CMK (cell line): ENCODE results near the gene SPDYC.
"Not testable (repeated sequence)": the region's sequence is repeated elsewhere in the genome, so short reads cannot be mapped to it uniquely, and the experiment has no call there.

Source experiments
- DNase-seq: peaks from one replicate; pipeline ENCODE4 v3.0.0-alpha.2; 2010; ENCODE audit warnings: low read depth

SPDYC gene

GRCh38 chr11:65169164-65169641, 830 bp upstream of the SPDYC start:
- DNase-seq = peak; percentile 69

GRCh38 chr11:65172600-65172999, 2.6 kb downstream of the SPDYC start:
- DNase-seq = no peak

- DNase-seq = not testable (repeated sequence)
Measured at GRCh38 chr11:65174571-65175010, 4.6 kb downstream of the SPDYC start.

GRCh38 chr11:65180877-65181568, 11.0 kb downstream of the SPDYC start:
- DNase-seq = peak; percentile 41

GRCh38 chr11:65181569-65182257, 11.7 kb downstream of the SPDYC start, which contains the start of gene CAPN1:
Gene CAPN1, plus strand, starts transcription at chr11:65181928. Its CDS starts 774 bp downstream, at chr11:65182702.
- peak; percentile 86 for DNase-seq

GRCh38 chr11:65182258-65183170, 12.5 kb downstream of the SPDYC start:
- no peak for DNase-seq

- DNase-seq = no peak
Measured at GRCh38 chr11:65183201-65183891, 13.3 kb downstream of the SPDYC start.

- no peak for DNase-seq
Measured at GRCh38 chr11:65184146-65184545, 14.1 kb downstream of the SPDYC start.

GRCh38 chr11:65185171-65185570, 15.1 kb downstream of the SPDYC start:
- no peak for DNase-seq

GRCh38 chr11:65185869-65186341, 15.9 kb downstream of the SPDYC start:
- DNase-seq = no peak

- no peak for DNase-seq
Measured at GRCh38 chr11:65186701-65187100, 16.7 kb downstream of the SPDYC start.

- DNase-seq = no peak
Measured at GRCh38 chr11:65187146-65187675, 17.2 kb downstream of the SPDYC start.

GRCh38 chr11:65187971-65188461, 18.0 kb downstream of the SPDYC start:
- DNase-seq = no peak

- DNase-seq = no peak
Measured at GRCh38 chr11:65188486-65188885, 18.5 kb downstream of the SPDYC start.

- no peak for DNase-seq
Measured at GRCh38 chr11:65189191-65189590, 19.2 kb downstream of the SPDYC start.

- DNase-seq = no peak
Measured at GRCh38 chr11:65194564-65194963, 24.5 kb downstream of the SPDYC start.

GRCh38 chr11:65204143-65204542, 34.1 kb downstream of the SPDYC start:
- no peak for DNase-seq

GRCh38 chr11:65204646-65205601, 34.9 kb downstream of the SPDYC start:
- DNase-seq = no peak

- DNase-seq = no peak
Measured at GRCh38 chr11:65205602-65205967, 35.6 kb downstream of the SPDYC start.

- no peak for DNase-seq
Measured at GRCh38 chr11:65206441-65206841, 36.4 kb downstream of the SPDYC start.
